Stomach (tissue), 4 donors: ENCODE results near the gene STRN3.

ENCODE experiments used
- CTCF ChIP-seq, 7 experiments: fragments of 450-650 bp in 4 of 7; fragments of 200-600 bp in 3 of 7; sonication (generic) in 3 of 7; IDR thresholded peaks; one replicate each; pipeline ENCODE4 v1.5.1; 2016 to 2019; ENCODE audit warnings: antibody characterized with exemption in 7 of 7, control low read depth in 2 of 7, mild to moderate bottlenecking in 1 of 7
- EP300 ChIP-seq: sonication (generic); formaldehyde crosslinking; IDR thresholded peaks from one replicate; pipeline ENCODE4 v1.6.1; 2017; ENCODE audit warnings: antibody characterized with exemption
- POLR2A ChIP-seq, 4 donors: fragments of 450-650 bp; IDR thresholded peaks; one replicate each; pipeline ENCODE4 v1.6.1; 2016; ENCODE audit warnings: antibody characterized with exemption in 4 of 4, control low read depth in 2 of 4, mild to moderate bottlenecking in 1 of 4, moderate library complexity in 1 of 4

DNA sequence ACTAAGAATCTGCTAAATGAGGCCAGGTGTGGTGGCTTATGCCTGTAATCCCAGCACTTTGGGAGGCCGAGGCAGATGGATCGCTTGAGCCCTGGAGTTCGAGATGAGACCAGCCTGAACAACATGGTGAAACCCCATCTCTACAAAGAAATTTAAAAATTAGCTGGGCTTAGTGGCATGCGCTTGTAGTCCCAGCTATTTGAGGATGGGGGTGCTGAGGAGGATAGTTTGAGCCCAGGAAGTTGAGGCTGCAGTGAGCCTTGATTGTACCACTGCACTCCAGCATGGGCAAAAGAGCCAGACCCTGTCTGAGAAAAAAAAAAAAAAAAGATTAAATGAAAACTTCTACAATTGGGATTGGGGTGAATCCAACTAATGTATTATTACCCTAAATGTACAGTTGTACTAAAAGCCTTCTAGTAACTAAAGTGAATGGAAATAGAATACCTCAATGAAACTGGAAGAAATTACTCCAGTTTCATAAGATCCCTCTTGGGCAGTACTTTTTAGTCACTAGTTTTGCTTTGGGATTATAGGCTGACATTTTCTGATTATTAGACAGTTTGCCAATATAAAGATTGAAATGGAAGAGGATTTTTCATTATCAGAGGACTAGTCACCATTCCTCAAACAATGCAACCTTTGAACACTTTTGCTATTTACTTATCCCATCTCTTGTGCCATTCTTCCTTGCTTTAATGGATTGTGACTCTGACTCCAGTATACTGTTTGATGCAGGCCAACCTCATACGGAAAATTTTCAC lies 137.5 kb downstream of the STRN3 start:
- TF ChIP-seq CTCF (IDR thresholded peaks at IDR 0.05) (no peak), POLR2A (IDR thresholded peaks at IDR 0.05) (no peak), EP300 (no peak)
